ENCODE measurements around the gene LDHAL6B.

- TF ChIP-seq GATA2 (IDR thresholded peaks at IDR 0.05; ENCODE audit: low read depth, low read length) = no peak
- no peak for TF ChIP-seq GATA3 (IDR thresholded peaks at IDR 0.05; ENCODE audit: low read depth, low read length)
Measured at GRCh38 chr15:59166601-59167265, 39.9 kb upstream of the LDHAL6B start.
